Vagina (tissue), 2 donors: ENCODE data around the gene HSBP1. TPM values are rescaled to one million over a fixed set of nuclear protein-coding genes. Genes with fewer than 3 reads are reported as not detected.

ENCODE experiments used
- DNase-seq, 2 donors: peaks; one replicate each; pipeline ENCODE4 v3.0.0-alpha.2; 2017; ENCODE audit errors: extremely low spot score in 2 of 2
- H3K27ac ChIP-seq: fragments of 200-600 bp; sonication (generic); one replicate; pipeline ENCODE4 v1.5.1; 2019
- H3K27me3 ChIP-seq: fragments of 200-600 bp; sonication (generic); one replicate; pipeline ENCODE4 v1.5.1; 2019
- H3K36me3 ChIP-seq, 2 donors: fragments of 200-600 bp; sonication (generic); one replicate each; pipeline ENCODE4 v1.5.1; 2017 to 2019
- H3K4me1 ChIP-seq: fragments of 200-600 bp; sonication (generic); one replicate; pipeline ENCODE4 v1.5.1; 2019
- H3K4me3 ChIP-seq, 2 donors: fragments of 200-600 bp; sonication (generic); 1 replicate in 1 of 2; 2 replicates in 1 of 2; pipeline ENCODE4 v1.5.1; 2016 to 2019
- H3K9me3 ChIP-seq: fragments of 200-600 bp; sonication (generic); one replicate; pipeline ENCODE4 v1.5.1; 2019
- CTCF ChIP-seq, 3 experiments: fragments of 450-650 bp in 2 of 3; fragments of 200-600 bp in 1 of 3; sonication (generic) in 1 of 3; IDR thresholded peaks; one replicate each; pipeline ENCODE4 v1.5.1; 2017 to 2019; ENCODE audit warnings: antibody characterized with exemption in 3 of 3, mild to moderate bottlenecking in 2 of 3, moderate library complexity in 2 of 3
- POLR2A ChIP-seq, 2 donors: fragments of 450-650 bp; IDR thresholded peaks; one replicate each; pipeline ENCODE4 v1.6.1; 2017; ENCODE audit warnings: antibody characterized with exemption in 2 of 2, mild to moderate bottlenecking in 2 of 2, moderate library complexity in 2 of 2
- POLR2AphosphoS5 ChIP-seq, 2 donors: sonication (generic); formaldehyde crosslinking; IDR thresholded peaks; one replicate each; pipeline ENCODE4 v1.9.0; 2017; ENCODE audit warnings: antibody characterized with exemption in 2 of 2, mild to moderate bottlenecking in 2 of 2, low read depth in 1 of 2; ENCODE audit not compliant: insufficient read depth in 1 of 2
- intact Hi-C: fragments of 100-400 bp; cut with DNase I; formaldehyde crosslinking; loops from one replicate; pipeline ENCODE4 v1.15.1; 2023
- total RNA-seq: library from RNA; depleted of rRNA; stranded (reverse); fragments of >200 nt; gene quantifications from one replicate; pipeline ENCODE4 v1.2.3, GENCODE V29; 2016

HSBP1 gene
- total RNA-seq, 1 donor from 2014 or later: 14.2 TPM

- Histone ChIP-seq H3K27me3 (no peaks in the 10 kb centered on the region), H3K4me3 (no peak overlapping the region), H3K36me3 (no peaks in the 10 kb centered on the region), H3K4me1 (peaks cover 51% of the 10 kb centered on the region), H3K27ac (no peak overlapping the region), H3K9me3 (no peaks in the 10 kb centered on the region)
- TF ChIP-seq POLR2AphosphoS5 (IDR thresholded peaks at IDR 0.05; ENCODE audit: insufficient read depth in 1 of 2, low read depth in 1 of 2) (peak in 1 of 2 donors; percentile 64), POLR2A (IDR thresholded peaks at IDR 0.05) (no peak)
- intact Hi-C loops: no loop called here
- DNase-seq: no peak
Observed at GRCh38 chr16:83813823-83814658, 6.3 kb downstream of the HSBP1 start.

GRCh38 chr16:83814659-83814985 lies 6.8 kb downstream of the HSBP1 start:
- no peak for DNase-seq
- H3K27ac ChIP-seq: no peak overlapping the region
- TF ChIP-seq POLR2AphosphoS5 (IDR thresholded peaks at IDR 0.05; ENCODE audit: insufficient read depth in 1 of 2, low read depth in 1 of 2): peak in 1 of 2 donors; percentile 5
- no peak for TF ChIP-seq POLR2A (IDR thresholded peaks at IDR 0.05)
- no peaks in the 10 kb centered on the region for H3K9me3 ChIP-seq
- intact Hi-C loops: no loop called here
- no peak overlapping the region for H3K4me3 ChIP-seq
- no peaks in the 10 kb centered on the region for H3K36me3 ChIP-seq
- H3K4me1 ChIP-seq: peaks cover 46% of the 10 kb centered on the region
- no peaks in the 10 kb centered on the region for H3K27me3 ChIP-seq

GRCh38 chr16:83817022-83817421 lies 9.2 kb downstream of the HSBP1 start:
- Histone ChIP-seq H3K9me3 (no peaks in the 10 kb centered on the region), H3K27ac (no peak overlapping the region), H3K27me3 (no peaks in the 10 kb centered on the region), H3K36me3 (no peaks in the 10 kb centered on the region), H3K4me1 (peaks cover 28% of the 10 kb centered on the region), H3K4me3 (no peak overlapping the region)
- DNase-seq: no peak
- TF ChIP-seq POLR2A (IDR thresholded peaks at IDR 0.05) (no peak), CTCF (IDR thresholded peaks at IDR 0.05) (no peak), POLR2AphosphoS5 (IDR thresholded peaks at IDR 0.05; ENCODE audit: insufficient read depth in 1 of 2, low read depth in 1 of 2) (no peak)
- intact Hi-C loops: no loop called here

- no peak overlapping the region for H3K27ac ChIP-seq
- intact Hi-C loops: no loop called here
- TF ChIP-seq POLR2A (IDR thresholded peaks at IDR 0.05): no peak
- TF ChIP-seq POLR2AphosphoS5 (IDR thresholded peaks at IDR 0.05; ENCODE audit: insufficient read depth in 1 of 2, low read depth in 1 of 2): no peak
- TF ChIP-seq CTCF (IDR thresholded peaks at IDR 0.05): no peak
Observed at GRCh38 chr16:83818276-83818675, 10.5 kb downstream of the HSBP1 start.

GRCh38 chr16:83819361-83819760 lies 11.6 kb downstream of the HSBP1 start:
- Histone ChIP-seq H3K9me3 (no peaks in the 10 kb centered on the region), H3K27ac (no peak overlapping the region), H3K4me3 (no peak overlapping the region), H3K4me1 (peaks cover 14% of the 10 kb centered on the region), H3K36me3 (no peaks in the 10 kb centered on the region), H3K27me3 (no peaks in the 10 kb centered on the region)
- intact Hi-C loops: no loop called here
- no peak for DNase-seq
- no peak for TF ChIP-seq POLR2A (IDR thresholded peaks at IDR 0.05)
- TF ChIP-seq POLR2AphosphoS5 (IDR thresholded peaks at IDR 0.05; ENCODE audit: insufficient read depth in 1 of 2, low read depth in 1 of 2): no peak
- TF ChIP-seq CTCF (IDR thresholded peaks at IDR 0.05): no peak

More at GRCh38 chr16:83818276-83818675, 10.5 kb downstream of the HSBP1 start:
- Histone ChIP-seq H3K9me3 (no peaks in the 10 kb centered on the region), H3K4me1 (peaks cover 25% of the 10 kb centered on the region), H3K27me3 (no peaks in the 10 kb centered on the region), H3K36me3 (no peaks in the 10 kb centered on the region), H3K4me3 (no peak overlapping the region)
- DNase-seq: no peak
